Muscle of leg (tissue), 11 donors: ENCODE data around the gene GLTP. TPM values are rescaled to one million over a fixed set of nuclear protein-coding genes. Genes with fewer than 3 reads are reported as not detected.

Experiments
- DNase-seq: peaks from one replicate; pipeline ENCODE4 v3.0.0; 2013
- H3K27ac ChIP-seq: one replicate; pipeline ENCODE4 v1.5.1; 2013; ENCODE audit warnings: mild to moderate bottlenecking, low read length, control low read depth
- H3K27me3 ChIP-seq: one replicate; pipeline ENCODE4 v1.6.1; 2013; ENCODE audit warnings: low read length; ENCODE audit not compliant: control insufficient read depth, insufficient read depth
- H3K36me3 ChIP-seq: one replicate; pipeline ENCODE4 v1.6.1; 2013; ENCODE audit warnings: low read length; ENCODE audit not compliant: control insufficient read depth, insufficient read depth
- H3K4me1 ChIP-seq: one replicate; pipeline ENCODE4 v1.6.1; 2013; ENCODE audit warnings: low read length; ENCODE audit not compliant: control insufficient read depth, insufficient read depth
- H3K4me3 ChIP-seq: one replicate; pipeline ENCODE4 v1.5.1; 2013; ENCODE audit warnings: low read length, control low read depth
- H3K9me3 ChIP-seq: replicated peaks from 2 replicates; pipeline ENCODE4 v1.6.1; 2013; ENCODE audit warnings: low read depth, low read length; ENCODE audit not compliant: control insufficient read depth
- WGBS: methylation state at CpG from one replicate; pipeline ENCODE4 v1.1.5; 2013; ENCODE audit warnings: missing lambda C conversion rate; ENCODE audit not compliant: insufficient coverage; 5-methylcytosine and 5-hydroxymethylcytosine counted together
- polyA plus RNA-seq, 8 donors: library from polyadenylated mRNA; unstranded; fragments of 120-200 nt; gene quantifications; one replicate each; pipeline versions ENCODE4 v1.2.1 to v1.2.3, GENCODE V29; 2013; ENCODE audit warnings: inconsistent platforms in 1 of 8, low replicate concordance in 1 of 8; ENCODE audit not compliant: insufficient read length in 8 of 8, insufficient read depth in 1 of 8
- total RNA-seq: library from RNA; stranded (reverse); fragments of 120-200 nt; gene quantifications from one replicate; pipeline ENCODE4 v1.2.4, GENCODE V29; 2013

GLTP gene
- total and polyA plus RNA-seq, 9 donors: 17.9 to 34.2 (median 22.4) TPM

DNA sequence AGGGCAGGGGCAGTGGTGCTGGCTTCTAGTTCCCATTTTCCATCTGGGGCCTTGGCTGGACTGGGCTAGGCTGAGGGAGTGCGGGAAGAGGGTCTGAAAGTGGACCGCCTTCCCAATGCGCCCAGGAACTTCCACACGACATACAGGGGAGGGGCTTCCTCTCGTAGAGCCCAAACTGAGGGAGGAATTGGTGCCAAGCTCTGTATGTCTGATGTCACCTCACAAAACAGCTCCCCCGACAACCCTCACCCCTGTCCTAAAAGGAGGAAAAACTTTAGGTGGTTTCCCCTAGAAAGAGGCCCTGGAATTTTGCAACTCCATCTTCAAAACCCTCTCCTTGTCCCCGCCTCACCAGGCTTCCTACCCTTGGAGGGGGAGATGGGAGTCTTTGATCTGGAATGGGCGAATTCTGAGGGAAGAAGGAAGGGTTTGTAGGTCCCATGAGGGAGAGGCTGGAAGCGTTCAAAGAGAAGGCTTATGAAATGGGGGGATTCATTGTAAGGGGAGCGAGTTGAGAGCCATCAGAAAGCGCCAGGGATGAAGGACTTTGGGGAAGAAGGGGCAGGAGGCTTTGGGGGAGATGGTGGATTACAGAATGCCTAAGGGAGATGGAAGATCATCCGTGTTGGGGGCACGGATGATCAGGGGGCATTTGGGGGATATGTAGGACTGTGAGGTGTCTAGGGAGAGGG is 844 bp downstream of the GLTP start:
- Histone ChIP-seq H3K4me3 (peak overlapping the region; percentile 67), H3K27ac (peak overlapping the region; percentile 32), H3K9me3 (no peaks in the 10 kb centered on the region), H3K27me3 (no peaks in the 10 kb centered on the region), H3K36me3 (peaks cover 4% of the 10 kb centered on the region), H3K4me1 (peaks cover 21% of the 10 kb centered on the region)
- peak; percentile 61 for DNase-seq
- 3% methylated on average over 6 of the region's 13 CpGs for WGBS

DNA sequence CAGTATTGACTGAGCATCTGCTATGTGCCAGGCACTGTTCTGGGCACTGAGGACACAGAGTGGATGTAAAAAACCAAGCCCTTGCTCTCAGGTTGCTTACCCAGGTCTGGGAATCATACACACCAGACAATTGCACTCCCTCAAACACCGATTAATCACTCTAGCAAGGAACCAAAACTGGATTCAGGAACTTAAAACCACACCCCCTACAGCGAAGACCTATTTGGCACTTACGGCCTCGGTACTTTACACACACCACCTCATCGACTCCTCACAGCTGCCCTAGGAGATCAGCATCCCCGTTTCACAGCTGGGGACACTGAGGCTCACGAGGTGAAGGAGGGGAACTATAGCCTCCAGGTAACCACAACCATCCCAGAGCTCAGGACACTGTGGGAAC is 1.6 kb downstream of the GLTP start:
- DNase-seq: no peak
- Histone ChIP-seq H3K27me3 (no peaks in the 10 kb centered on the region), H3K36me3 (peaks cover 4% of the 10 kb centered on the region), H3K9me3 (no peaks in the 10 kb centered on the region), H3K4me3 (peak overlapping the region; percentile 67), H3K4me1 (peaks cover 21% of the 10 kb centered on the region), H3K27ac (no peak overlapping the region)
- 80% methylated on average over 3 of the region's 7 CpGs for WGBS

DNA sequence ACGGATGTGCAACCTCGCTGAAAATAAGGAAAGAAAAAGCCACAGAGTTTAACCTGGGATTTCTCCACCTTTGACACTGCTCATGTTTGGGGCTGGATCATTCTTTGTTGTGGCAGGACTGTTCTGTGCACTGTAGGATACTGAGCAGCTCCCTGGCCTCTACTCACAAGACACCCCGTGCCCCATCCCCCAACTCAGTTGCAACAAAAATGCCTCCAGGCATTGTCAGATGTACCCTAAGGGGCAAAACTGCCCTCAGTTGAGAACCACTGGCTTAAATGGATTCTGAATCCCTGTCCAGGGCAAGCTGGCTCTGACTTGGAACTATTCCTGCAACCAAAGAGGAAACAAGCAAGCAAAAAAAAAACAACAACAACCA is 2.1 kb downstream of the GLTP start:
- 83% methylated on average over 1 of the region's 3 CpGs for WGBS
- no peak overlapping the region for H3K27ac ChIP-seq

DNA sequence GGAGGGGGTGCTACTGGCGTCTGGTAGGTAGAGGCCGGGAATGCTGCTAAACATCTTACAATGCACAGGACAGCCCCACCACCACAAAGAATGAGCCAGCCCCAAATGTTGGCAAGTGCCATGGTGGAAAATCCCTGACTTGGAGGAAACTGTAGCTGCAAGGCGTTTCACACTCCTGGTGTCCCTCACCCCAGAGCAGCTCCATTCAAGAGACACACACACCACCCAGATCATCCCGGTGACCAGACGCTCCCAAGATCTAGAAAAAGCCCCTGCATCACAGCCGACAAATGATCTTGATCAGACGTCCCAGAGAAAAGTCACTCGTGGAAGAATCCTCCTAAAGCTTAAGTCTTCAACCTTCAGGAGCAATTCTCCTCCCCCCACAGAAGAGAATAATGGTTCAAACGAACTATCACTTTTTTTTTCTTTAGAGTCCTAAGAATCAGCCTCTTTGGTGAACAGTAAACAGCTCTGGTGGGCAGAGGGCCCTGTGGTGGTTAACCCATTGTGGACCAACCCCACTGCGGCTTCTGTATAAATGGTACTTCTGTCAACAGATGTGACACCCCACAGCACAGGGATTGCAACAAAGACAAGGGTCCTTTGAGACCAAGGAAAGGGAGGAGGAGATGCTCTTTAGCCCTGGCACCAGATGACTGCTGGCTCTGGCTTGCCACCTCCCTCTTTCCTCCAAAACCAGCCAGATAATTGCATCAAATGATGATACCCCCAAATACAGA is 2.7 kb downstream of the GLTP start:
- WGBS: 32% methylated on average over 6 of the region's 10 CpGs
- Histone ChIP-seq H3K27ac (no peak overlapping the region), H3K4me1 (peaks cover 21% of the 10 kb centered on the region), H3K9me3 (no peaks in the 10 kb centered on the region), H3K27me3 (no peaks in the 10 kb centered on the region), H3K36me3 (peaks cover 4% of the 10 kb centered on the region), H3K4me3 (no peak overlapping the region)
- peak; percentile 17 for DNase-seq

More for the DNA sequence above, 2.1 kb downstream of the GLTP start:
- Histone ChIP-seq H3K36me3 (peaks cover 4% of the 10 kb centered on the region), H3K9me3 (no peaks in the 10 kb centered on the region), H3K4me3 (no peak overlapping the region), H3K4me1 (peaks cover 21% of the 10 kb centered on the region), H3K27me3 (no peaks in the 10 kb centered on the region)
- DNase-seq: no peak

DNA sequence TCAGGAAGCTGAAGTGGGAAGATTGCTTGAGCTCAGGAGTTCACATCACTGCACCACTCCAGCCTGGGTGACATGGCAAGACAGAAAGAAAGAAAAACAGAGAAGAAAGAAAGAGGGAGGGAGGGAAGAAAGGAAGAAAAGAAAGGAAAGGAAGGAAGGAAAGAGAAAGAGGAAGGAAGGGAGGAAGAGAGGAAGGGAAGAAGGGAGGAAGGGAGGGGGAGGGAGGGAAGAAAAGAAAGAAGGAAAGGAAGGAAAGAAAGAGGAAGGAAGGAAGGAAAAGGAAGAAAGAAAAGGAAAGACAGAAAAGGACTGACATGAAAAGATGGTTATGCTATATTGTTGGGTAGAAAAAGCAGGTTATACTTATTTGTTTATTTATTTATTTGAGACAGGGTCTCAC is 3.9 kb downstream of the GLTP start:
- H3K9me3 ChIP-seq: no peaks in the 10 kb centered on the region
- peaks cover 12% of the 10 kb centered on the region for H3K36me3 ChIP-seq
- no peaks in the 10 kb centered on the region for H3K27me3 ChIP-seq
- H3K27ac ChIP-seq: no peak overlapping the region
- H3K4me3 ChIP-seq: no peak overlapping the region
- no peak for DNase-seq
- peaks cover 28% of the 10 kb centered on the region for H3K4me1 ChIP-seq

DNA sequence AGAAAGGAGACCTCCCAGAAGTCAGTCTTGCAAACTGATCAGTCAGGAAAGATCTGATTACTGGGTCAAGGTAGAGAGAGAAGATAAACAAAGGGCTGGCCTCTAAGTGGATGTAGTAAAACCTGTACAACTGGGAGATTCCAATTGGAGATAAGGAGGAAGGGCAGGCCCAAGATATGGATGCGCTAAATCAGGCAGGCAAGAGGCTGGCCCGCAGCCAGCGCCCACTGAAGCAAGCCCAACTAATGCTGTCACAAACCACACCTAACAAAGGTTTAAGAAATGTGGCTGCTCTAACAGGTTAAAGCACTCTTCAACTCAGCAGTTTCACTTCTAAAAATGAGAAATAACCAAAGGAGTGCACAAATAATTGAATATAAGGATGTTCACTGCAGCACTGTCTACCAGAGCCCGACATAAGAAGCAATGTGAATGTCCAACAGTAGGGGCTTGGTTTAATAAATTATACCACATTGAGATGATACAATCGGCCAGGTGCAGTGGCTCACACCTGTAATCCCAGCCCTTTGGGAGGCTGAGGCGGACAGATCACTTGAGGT is 4.7 kb downstream of the GLTP start:
- H3K27ac ChIP-seq: no peak overlapping the region
- no peaks in the 10 kb centered on the region for H3K9me3 ChIP-seq
- H3K4me3 ChIP-seq: no peak overlapping the region
- no peak for DNase-seq
- H3K36me3 ChIP-seq: peaks cover 12% of the 10 kb centered on the region
- H3K4me1 ChIP-seq: peaks cover 24% of the 10 kb centered on the region
- 80% methylated on average over 2 of the region's 6 CpGs for WGBS
- no peaks in the 10 kb centered on the region for H3K27me3 ChIP-seq

DNA sequence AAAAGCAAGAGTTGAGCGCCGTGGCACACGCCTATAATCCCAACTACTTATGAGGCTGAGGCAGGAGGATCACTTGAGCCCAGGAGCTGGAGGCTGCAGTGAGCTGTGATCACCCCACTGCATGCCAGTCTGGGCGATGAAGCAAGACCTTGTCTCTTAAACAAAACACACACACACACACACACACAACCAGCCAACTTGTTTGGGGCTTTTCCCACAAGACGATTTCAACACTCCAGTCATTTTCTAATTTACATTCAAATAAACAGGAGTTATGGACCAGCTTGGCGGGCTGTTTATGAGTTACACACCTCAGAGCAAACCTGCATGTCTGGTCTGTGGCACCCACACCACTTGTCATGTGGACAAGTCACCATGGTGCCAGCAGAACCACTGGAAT is 6.7 kb downstream of the GLTP start:
- Histone ChIP-seq H3K4me3 (no peak overlapping the region), H3K4me1 (peaks cover 11% of the 10 kb centered on the region), H3K36me3 (peaks cover 12% of the 10 kb centered on the region), H3K9me3 (no peaks in the 10 kb centered on the region), H3K27me3 (no peaks in the 10 kb centered on the region), H3K27ac (no peak overlapping the region)
- no peak for DNase-seq
- 69% methylated on average over 3 of the region's 6 CpGs for WGBS

DNA sequence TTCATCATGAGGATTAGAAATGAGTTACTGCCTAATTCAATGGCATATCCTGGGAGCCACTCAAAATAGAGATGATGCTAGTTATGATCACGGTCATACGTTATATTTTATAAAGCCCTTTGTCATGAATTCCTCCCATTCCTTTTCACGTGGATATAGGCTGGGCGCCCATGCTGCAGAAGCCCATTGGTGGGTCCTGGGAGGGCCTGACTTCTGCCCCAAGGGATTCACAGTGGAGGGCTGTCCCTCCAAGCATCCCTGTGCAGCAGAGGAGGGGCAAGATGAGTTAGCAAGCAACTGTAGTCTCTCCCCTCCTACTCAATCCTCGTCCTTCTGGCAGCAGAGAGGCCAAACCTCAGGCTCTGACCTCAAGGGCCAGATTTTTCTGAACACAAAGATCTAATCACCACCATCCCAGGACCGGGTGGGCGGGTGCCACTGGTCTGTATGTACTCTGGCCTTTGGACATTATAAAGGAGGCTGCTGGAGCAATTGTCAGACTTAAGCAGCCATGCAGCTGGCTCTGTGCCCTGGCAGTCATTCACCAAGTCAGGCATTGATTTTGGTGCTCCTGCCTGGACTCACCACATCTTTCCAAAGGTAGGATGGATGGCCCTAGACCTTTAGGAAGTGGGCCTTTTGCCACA is 8.6 kb downstream of the GLTP start:
- Histone ChIP-seq H3K4me3 (no peak overlapping the region), H3K27me3 (no peaks in the 10 kb centered on the region), H3K27ac (no peak overlapping the region), H3K4me1 (peaks cover 7% of the 10 kb centered on the region), H3K9me3 (no peaks in the 10 kb centered on the region), H3K36me3 (peaks cover 9% of the 10 kb centered on the region)
- no peak for DNase-seq
- WGBS: no CpG with 5 or more reads among the region's 7 CpGs

DNA sequence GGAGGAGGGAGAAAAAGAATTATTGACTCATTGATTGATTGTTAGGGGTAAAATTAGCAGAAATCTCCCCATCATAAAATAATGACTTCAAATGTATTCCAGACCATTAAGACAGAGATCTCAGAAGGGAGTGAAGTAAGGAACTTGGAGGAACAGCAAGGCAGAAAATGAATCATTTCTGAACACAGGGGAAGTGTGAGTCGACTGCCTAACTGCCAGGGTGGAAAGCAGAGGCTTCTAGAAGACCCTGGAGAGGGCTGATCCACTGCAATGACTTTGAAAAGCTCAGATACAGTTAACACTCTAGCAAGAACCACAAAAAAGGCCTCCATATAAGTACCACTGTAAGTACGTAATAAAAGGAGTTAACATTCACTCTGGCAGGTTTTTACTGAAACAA is 9.7 kb downstream of the GLTP start:
- DNase-seq: no peak
- Histone ChIP-seq H3K4me3 (no peak overlapping the region), H3K27ac (no peak overlapping the region), H3K4me1 (peaks cover 7% of the 10 kb centered on the region), H3K27me3 (no peaks in the 10 kb centered on the region), H3K36me3 (peaks cover 9% of the 10 kb centered on the region), H3K9me3 (no peaks in the 10 kb centered on the region)
- 56% methylated on average over 1 of the region's 2 CpGs for WGBS
